ENCODE data around the gene ATF6B. TPM values are rescaled to one million over a fixed set of nuclear protein-coding genes. Genes with fewer than 3 reads are reported as not detected.

The ATF6B gene
- total RNA-seq, 4 donors from 2014 or later = 13.3 to 26.9 (median 25.2) TPM

- H3K27me3 ChIP-seq = no peaks in the 10 kb centered on the region
- no peaks in the 10 kb centered on the region for H3K9me3 ChIP-seq
- no peak overlapping the region for H3K4me3 ChIP-seq
- H3K36me3 ChIP-seq = peaks cover 0 to 60% of the 10 kb centered on the region in 2 donors
- 80 to 92% methylated on average over 6 to 9 of the region's 9 CpGs for WGBS, 2 donors (ENCODE audit: low coverage in 1 of 2)
- TF ChIP-seq POLR2A (IDR thresholded peaks at IDR 0.05) = no peak
- TF ChIP-seq, protein P1, sequence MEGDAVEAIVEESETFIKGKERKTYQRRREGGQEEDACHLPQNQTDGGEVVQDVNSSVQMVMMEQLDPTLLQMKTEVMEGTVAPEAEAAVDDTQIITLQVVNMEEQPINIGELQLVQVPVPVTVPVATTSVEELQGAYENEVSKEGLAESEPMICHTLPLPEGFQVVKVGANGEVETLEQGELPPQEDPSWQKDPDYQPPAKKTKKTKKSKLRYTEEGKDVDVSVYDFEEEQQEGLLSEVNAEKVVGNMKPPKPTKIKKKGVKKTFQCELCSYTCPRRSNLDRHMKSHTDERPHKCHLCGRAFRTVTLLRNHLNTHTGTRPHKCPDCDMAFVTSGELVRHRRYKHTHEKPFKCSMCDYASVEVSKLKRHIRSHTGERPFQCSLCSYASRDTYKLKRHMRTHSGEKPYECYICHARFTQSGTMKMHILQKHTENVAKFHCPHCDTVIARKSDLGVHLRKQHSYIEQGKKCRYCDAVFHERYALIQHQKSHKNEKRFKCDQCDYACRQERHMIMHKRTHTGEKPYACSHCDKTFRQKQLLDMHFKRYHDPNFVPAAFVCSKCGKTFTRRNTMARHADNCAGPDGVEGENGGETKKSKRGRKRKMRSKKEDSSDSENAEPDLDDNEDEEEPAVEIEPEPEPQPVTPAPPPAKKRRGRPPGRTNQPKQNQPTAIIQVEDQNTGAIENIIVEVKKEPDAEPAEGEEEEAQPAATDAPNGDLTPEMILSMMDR (IDR thresholded peaks at IDR 0.05) = no peak
- H3K4me1 ChIP-seq = peaks cover 4 to 42% (median 17%) of the 10 kb centered on the region in 3 donors
- ATAC-seq = no peak
- no peak overlapping the region for H3K27ac ChIP-seq
These were observed 28.8 kb upstream of the ATF6B start for GRCh38 chr6:32156891-32157290.

- H3K4me3 ChIP-seq = peak overlapping the region; percentile 65 to 68
- WGBS, 2 donors (ENCODE audit: low coverage in 1 of 2) = 0 to 1% methylated on average over 9 to 11 of the region's 34 CpGs
- no peaks in the 10 kb centered on the region for H3K27me3 ChIP-seq
- peak overlapping the region; percentile 77 to 95 (median 94) for H3K27ac ChIP-seq
- TF ChIP-seq POLR2AphosphoS5 (IDR thresholded peaks at IDR 0.05) = no peak
- no peak for TF ChIP-seq EP300 (IDR thresholded peaks at IDR 0.05)
- TF ChIP-seq, protein P1 (IDR thresholded peaks at IDR 0.05) = peak in 3 of 4 experiments; percentile 65 to 76 (median 73)
- peaks cover 0 to 39% of the 10 kb centered on the region in 2 donors for H3K36me3 ChIP-seq
- no peaks in the 10 kb centered on the region for H3K9me3 ChIP-seq
- ATAC-seq = peak; percentile 63
- peaks cover 4 to 63% (median 24%) of the 10 kb centered on the region in 3 donors for H3K4me1 ChIP-seq
These were observed 26.6 kb upstream of the ATF6B start for GRCh38 chr6:32154514-32155161.

DNA sequence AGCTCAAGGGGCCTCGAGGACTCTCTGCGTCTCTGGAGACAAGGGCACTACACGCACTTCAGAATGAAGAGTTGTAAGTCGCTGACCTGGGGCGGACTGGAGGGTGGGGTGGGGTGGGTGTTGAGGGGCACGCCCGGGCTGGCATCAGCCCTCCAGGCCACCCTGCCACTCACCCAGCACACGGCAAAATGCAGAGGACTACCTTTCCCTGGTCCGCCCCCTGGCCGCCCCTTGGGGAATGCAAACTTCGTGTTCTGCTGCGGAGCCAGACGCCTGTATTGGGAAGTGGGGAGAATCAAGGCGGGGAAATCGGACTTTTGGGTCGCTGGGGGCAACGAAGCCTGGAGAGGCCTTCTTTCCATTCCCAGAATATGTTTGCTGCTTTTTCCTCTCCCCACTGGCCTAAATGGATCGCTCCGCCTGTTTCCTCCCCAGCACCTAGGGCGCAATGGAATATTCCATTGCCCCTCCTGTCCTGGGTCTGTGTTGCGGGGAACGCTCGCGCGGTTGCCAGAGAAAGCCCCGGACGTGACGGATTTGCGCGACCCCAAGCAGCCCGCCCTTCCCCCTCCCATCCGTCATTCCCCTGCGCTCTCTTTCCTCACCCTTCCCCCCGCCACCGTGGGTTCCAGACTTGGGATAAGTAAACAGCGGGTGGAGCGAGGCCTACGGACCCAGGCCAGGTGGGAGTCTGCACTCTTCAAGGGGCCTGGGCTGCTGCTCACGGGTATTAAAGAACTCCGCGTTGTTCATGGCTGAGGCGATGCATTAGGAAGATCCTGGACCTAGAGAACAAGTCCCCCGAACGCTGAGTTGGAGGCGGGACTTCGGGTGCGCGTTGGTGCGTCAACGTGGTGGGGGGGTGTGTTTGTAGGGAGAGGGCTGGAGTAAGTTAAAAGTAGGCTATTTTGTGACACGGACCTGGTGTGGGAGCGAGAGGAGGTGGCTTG, 25.8 kb upstream of the ATF6B start, which contains the start of gene PPT2:
TSS of gene PPT2 (plus strand) at position 578 of the 950 bp plus-strand sequence. CDS start 454 bp downstream, outside the sequence.
- peaks cover 0 to 41% of the 10 kb centered on the region in 2 donors for H3K36me3 ChIP-seq
- H3K9me3 ChIP-seq = no peaks in the 10 kb centered on the region
- TF ChIP-seq, protein P1 (IDR thresholded peaks at IDR 0.05) = peak in 3 of 4 experiments; percentile 35 to 45 (median 45)
- TF ChIP-seq EP300 (IDR thresholded peaks at IDR 0.05) (no peak), POLR2A (IDR thresholded peaks at IDR 0.05) (peak; percentile 12 to 38), POLR2AphosphoS5 (IDR thresholded peaks at IDR 0.05) (peak; percentile 63)
- no peaks in the 10 kb centered on the region for H3K27me3 ChIP-seq
- H3K27ac ChIP-seq = peak within 1 kb of the TSS; percentile 77 to 95 (median 94)
- peak within 1 kb of the TSS; percentile 65 to 68 for H3K4me3 ChIP-seq
- WGBS, 2 donors (ENCODE audit: low coverage in 1 of 2) = 0 to 1% methylated on average over 12 to 13 of the region's 52 CpGs
- H3K4me1 ChIP-seq = peaks cover 4 to 67% (median 24%) of the 10 kb centered on the region in 3 donors
- ATAC-seq = peak; percentile 91

DNA sequence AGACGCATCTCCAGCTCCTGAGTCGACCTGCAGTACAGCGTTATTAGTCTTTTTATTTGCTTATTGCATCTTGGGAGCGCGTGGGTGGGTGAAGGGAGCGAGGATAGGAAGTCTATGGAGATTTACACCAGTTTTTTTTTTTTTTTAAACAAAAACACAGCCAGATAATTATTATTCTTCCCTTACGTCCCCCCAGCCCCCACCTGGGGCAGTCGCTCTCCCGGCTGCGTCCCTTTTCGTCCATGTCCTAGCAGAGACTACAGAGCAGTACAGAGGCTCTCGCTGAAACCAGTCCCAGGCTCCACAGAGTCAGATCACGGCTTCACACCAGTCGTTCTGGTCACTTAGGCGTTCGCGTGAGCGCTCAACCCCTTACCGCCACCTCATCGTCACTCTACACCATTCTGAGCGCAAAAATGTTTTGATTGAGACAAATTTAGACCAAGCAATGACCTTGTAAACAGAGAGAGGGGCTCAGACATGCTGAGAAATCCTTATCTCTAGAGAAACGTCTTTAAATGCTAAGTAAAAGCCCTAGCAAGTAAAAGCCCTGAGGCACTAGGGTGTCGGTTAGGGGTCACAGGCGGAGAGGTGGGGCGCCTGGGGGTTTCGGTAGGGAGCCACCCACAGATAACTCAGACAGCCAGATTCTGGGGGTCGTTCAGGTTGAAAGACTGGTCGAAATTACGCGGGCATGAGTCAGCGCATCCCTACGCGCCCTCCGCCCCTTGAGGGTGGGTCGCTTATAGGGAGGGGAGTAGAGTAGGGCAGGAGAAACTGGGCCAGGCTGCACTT, 24.9 kb upstream of the ATF6B start:
- ATAC-seq = peak; percentile 23
- H3K4me1 ChIP-seq = peaks cover 4 to 67% (median 24%) of the 10 kb centered on the region in 3 donors
- no peaks in the 10 kb centered on the region for H3K9me3 ChIP-seq
- H3K36me3 ChIP-seq = peaks cover 0 to 41% of the 10 kb centered on the region in 2 donors
- TF ChIP-seq POLR2A (IDR thresholded peaks at IDR 0.05) (no peak), POLR2AphosphoS5 (IDR thresholded peaks at IDR 0.05) (no peak)
- TF ChIP-seq, protein P1 (IDR thresholded peaks at IDR 0.05) = no peak
- peak overlapping the region; percentile 65 to 68 for H3K4me3 ChIP-seq
- H3K27me3 ChIP-seq = no peaks in the 10 kb centered on the region
- WGBS, 2 donors (ENCODE audit: low coverage in 1 of 2) = 12 to 26% methylated on average over 6 to 19 of the region's 35 CpGs
- peak overlapping the region; percentile 77 to 95 (median 94) for H3K27ac ChIP-seq

Data from gastroesophageal sphincter (tissue), 4 donors.